HG03108 (cell line): ENCODE measurements around the gene LAMC3.
"Not testable (repeated sequence)": the region's sequence is repeated elsewhere in the genome, so short reads cannot be mapped to it uniquely, and the experiment has no call there.

ENCODE experiments used
- ATAC-seq: cut with Tn5 transposase; IDR thresholded peaks from one replicate; pipeline ENCODE4 v1.9.1; 2021; ENCODE audit warnings: moderate library complexity; ENCODE audit not compliant: unreplicated experiment

Gene LAMC3

GRCh38 chr9:131095666-131096268 is 86.8 kb downstream of the LAMC3 start:
- no peak for ATAC-seq

DNA sequence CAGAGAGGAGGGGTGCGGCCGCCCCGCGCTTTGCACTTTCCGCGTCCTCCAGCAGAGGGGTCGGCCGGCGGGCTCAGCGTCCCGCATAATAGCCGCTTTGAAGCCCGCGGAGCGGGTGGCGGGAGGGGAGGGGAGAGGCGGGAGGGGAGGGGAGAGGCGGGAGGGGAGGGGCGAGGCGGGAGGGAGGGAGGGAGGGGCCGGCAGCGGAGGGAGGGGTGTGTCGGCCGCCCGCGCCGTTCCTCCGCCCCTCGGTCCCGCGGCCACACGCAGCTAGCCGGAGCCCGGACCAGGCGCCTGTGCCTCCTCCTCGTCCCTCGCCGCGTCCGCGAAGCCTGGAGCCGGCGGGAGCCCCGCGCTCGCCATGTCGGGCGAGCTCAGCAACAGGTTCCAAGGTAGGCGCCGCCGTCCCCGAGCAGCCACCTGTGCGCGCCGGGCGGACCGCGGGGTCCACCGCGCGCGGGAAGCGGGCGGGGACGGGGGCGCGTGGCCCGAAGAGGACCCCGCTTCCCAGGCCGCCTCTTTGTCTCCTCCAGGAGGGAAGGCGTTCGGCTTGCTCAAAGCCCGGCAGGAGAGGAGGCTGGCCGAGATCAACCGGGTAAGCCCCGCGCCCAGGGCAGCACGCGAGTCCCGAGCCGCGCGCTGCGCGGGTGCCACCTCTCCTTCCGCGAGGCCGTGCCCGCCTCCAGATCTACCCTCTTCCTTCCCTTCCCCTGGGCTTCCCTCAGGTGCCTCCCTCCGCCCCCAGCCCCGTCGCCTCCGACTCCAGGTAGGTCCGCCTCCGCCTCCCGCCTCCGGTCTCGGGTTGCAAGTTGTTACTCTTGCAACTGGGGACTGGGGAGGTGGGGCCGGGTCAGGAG is 87.5 kb downstream of the LAMC3 start, which contains the start of gene AIF1L:
AIF1L (plus strand) TSS at position 263 of the 857 bp plus-strand sequence; CDS start at position 362, 99 bp downstream.
- no peak for ATAC-seq

DNA sequence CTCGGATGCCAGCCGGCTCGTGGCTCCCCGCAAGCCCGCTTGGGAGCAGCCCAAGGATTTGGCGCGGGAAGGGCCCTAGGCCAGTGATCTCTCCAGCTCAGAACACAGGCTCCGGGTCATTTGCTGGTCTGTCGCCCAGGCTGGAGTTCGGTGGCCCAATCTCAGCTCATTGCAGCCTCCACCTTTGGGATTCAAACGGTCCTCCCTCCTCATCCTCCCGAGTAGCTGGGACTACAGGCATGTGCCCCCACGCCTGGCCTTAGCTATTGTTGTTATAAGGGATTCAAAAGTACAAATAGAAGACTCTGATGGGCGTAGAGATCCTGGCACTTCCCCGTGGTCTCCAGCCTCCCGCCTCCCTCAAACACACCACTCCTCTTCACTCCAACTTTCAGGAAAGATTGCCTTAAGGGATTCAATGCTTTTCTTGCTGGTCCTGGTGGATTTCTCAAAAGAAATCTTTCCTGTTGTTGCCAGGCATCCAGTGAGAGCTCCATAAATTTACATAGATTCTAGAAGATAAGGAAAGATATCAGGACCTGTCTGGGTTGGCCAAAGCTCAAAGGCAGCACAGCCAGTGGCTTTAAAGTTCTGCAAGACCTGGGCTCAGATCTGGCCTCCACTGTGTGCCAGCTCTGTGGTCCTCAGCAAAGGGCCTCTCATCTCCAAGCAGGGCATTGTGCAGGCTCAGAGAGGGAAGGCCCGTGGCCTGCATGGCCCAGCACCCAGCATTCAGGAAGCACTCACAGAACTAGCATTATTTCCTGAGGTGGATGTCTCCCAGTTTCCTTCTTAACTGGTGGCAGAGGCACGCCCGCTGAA is 88.4 kb downstream of the LAMC3 start:
- no peak for ATAC-seq

DNA sequence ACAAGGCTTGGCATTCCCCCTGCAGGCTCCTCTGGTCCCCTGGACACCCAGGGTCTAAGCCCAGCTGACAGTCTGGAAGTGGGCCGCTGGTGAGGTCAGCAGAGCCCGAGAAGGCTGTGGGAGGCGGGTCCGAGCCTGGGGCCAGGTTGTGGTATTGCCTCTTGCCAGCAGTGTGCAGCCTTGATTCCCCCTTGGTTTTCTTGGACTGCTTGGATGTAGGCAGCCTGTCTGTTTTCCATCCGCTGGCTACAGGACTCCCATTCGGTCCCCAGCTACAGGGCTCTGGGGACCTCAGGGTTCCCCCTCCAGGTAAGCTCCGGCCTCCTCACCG is 88.9 kb downstream of the LAMC3 start:
- no peak for ATAC-seq

DNA sequence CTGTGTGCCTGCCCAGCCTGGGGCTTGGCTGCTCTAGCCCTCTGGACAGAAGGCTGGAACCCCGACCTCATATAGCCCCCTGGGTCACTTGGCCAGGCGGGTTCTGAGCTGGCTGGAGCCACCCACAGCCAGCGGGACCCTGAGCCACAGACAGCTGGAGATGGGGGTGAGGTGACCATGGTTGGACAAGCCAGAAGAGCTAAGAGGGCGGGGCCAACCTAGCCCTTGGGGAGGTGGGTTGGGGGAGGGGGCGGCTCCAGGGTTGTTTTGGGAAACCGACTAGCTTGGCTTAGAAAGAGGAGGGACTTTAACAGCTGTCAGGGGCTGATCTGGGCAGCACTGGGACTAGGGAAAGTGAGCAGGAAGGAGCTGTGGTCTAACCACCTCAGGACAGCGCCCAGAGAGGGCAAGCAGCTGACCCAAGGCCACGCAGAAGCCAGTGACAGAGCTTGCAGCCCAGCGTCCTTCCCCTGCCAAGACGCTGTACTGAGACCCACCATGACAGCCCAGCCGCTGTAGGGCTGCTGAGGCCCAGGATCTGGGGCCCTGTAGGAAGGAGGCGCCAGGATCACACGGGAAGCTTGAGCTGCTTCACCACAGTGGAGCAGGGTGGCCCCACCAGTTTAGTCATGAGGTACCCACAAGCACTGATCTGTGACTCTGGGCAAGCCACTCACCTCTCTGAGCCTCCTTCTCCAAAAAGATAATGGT is 89.6 kb downstream of the LAMC3 start:
- ATAC-seq = no peak

- no peak for ATAC-seq
Measured at GRCh38 chr9:131099102-131099606, 90.2 kb downstream of the LAMC3 start.

DNA sequence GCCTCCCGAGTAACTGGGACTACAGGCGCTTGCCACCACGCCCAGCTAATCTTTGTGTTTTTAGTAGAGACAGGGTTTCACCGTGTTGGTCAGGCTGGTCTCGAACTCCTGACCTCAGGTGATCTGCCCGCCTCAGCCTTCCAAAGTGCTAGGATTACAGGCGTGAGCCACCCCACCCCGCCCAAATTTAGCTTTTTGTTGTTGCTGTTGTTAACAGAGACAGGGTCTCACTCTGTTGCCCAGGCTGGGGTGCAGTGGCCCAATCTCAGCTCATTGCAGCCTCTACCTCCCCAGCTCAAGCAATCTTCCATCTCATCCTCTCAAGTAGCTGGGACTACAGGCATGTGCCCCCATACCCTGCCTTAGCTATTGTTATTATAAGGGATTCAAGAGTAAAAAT is 90.9 kb downstream of the LAMC3 start:
- ATAC-seq = not testable (repeated sequence)

DNA sequence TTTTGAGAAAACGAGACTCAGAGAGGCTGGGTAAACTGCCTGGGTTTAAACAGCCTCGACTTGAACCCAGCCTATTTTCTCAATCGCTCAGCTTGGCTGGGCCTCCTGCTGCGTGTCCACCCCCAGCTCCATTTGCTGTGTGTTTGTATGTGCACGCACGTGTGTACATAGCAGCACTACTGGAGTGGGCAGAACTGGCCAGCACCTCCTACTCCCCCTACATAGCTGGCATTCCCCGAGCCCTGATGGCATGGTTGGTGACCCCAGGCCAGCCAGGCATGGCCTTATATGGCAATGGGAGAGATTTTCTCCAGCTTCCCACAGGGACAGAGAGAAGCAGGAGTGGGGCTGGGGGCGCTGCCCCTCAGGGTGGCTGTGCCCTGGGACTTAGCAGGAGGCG is 91.5 kb downstream of the LAMC3 start:
- ATAC-seq = no peak

DNA sequence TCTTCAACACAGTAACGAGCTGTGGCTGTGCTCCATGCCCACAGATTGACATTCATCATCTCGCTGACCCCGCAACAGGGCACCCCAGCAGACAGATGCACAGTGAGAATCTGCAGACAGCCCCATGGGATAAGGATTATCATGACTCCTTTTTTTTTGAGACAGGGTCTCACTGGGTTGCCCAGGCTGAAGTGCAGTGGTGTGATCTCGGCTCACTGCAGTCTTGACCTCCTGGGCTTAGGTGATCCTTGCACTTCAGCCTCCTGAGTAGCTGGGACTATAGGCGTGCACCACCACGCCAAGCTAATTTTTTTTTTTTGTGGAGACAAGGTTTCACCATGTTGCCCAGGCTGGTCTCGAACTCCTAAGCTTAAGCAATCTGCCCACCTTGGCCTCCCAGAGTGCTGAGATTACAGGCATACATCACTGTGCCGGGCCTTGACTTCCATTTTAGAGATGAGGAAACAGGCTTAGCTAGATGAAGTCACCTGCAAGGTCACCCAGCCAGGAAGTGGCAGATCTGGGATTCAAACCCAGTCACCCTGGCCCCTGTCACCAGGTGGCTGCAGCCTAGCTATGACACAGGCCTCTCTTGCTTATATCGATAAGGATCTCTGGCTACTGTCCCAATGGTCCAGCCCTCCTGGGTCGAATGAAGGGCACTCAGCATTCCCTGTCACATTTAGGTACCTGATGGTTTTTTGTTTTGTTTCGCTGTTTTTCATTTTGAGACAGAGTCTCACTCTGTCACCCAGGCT is 92.4 kb downstream of the LAMC3 start:
- no peak for ATAC-seq

GRCh38 chr9:131103024-131103423 is 94.0 kb downstream of the LAMC3 start:
- no peak for ATAC-seq

- ATAC-seq = no peak
Measured at GRCh38 chr9:131103535-131103934, 94.6 kb downstream of the LAMC3 start.

DNA sequence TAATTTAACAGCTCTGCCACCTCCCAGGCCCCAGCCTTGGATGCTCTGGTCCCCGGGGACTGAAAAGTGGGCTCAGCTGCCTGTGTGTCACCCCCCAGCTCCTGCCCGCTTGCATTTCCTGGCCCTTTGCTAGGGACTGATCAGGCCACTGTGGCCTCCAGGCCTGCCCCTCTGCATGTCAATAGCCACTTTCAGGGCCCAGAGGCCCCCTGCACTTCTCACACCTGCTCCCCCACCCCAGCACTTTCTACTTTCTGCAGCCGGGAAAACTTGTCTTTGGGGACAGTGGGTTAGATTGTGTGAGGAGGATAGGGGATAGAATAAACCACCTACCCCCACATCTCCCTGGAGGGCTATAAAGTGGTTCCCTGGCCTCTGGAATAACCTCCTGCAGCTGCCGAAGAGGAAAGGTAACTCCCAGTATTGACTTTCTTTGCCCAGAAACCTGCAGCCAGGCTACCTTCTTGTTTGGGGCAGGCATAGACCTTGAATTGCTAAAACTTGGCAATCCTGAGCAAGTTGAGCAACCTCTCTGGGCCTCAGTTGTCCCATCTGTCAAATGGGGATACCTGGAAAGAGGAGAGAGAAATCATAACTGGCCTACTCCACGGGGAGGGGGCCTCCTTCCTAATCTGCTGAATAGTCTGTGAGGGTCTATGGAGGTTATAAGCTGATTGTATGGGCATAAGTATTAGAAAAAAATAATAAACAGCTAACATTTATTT is 95.2 kb downstream of the LAMC3 start:
- no peak for ATAC-seq

- ATAC-seq = no peak
Measured at GRCh38 chr9:131105952-131106351, 97.0 kb downstream of the LAMC3 start.

DNA sequence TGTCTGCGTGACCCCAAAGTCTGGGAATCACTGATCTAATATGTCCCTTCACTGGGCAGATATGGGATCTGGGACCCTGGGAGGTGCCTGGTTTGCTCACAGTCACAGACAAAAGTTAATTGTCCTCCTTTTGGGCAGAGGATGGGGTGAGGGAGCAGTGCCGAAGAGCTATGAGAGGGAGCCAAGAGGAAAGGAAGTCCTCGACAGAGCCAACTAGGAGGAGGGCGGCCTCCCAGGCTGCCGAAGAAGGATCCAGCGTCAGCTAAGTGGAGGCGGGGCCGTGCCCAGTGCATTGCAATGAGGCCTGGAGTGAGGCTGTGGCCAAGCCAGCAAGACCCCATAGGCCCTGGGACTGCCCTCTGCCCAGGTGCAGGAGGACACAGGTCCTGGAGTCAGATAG is 98.8 kb downstream of the LAMC3 start:
- ATAC-seq = no peak

- ATAC-seq = no peak
Measured at GRCh38 chr9:131111186-131111853, 102.3 kb downstream of the LAMC3 start.

- ATAC-seq = no peak
Measured at GRCh38 chr9:131111854-131112311, 102.9 kb downstream of the LAMC3 start.

DNA sequence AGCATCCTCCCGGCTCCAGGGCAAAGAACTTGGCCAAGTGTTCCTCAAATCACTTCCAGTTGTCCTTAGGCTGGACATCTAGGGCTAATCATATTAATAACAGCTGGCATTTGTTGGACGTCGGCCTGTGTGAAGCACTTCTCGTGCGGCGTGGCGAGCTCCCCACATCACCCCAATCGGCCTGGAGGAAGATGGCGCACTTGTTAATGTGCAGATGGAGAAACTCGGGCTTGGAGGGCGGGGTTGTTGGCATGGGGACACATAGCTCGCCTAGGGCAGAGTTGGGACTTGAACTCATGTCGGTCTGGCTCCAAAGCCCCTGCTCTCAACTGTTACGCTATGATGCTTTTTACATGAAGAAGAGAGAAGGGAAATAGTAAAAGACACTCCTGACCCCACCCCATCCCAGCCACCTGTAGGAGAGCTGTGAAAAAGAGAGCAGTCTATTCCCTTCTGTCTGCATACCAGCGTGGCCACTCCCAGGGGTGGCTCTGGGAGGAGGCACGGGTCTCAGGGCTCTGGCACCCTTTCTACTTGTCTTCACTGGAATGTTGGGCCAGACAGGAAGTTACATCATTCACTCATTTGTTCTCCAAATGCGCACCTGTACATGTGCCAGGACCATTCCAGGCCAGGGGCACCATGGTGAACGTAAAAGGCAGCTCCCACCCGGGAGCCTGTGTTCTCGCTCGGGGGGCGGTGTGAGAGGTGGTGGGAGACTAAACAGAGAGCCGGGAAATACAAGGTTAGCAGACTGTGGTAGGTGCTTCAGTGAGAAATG is 103.6 kb downstream of the LAMC3 start:
- no peak for ATAC-seq

DNA sequence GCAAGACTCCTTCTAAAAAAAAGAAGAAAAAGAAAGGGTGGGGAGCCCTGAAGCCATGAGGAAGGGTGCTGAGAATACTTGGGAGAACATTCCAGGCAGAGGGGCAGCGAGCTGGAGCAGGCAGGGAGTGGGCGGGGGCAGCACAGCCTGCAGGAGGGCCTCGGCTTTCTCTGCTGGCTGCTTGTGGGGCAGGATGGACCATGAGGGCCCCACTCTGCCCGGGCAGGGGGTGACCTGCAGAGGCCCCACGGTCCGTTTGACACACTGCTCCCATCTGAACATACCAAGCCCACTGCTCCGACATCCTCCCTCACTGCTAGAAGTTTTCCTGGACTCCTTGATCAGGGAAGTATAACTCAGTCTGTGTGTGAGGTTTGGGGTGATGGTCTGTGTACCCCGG is 104.7 kb downstream of the LAMC3 start:
- ATAC-seq = no peak
